GM04504 (cell line): Measurements from ENCODE around the gene OPCML.

Source experiments
- DNase-seq: peaks from one replicate; pipeline ENCODE4 v3.0.0-alpha.2; 2012; ENCODE audit warnings: low read depth

Gene OPCML

GRCh38 chr11:133531971-133532651, at the start of gene OPCML:
Gene OPCML (minus strand): TSS chr11:133532501.
- DNase-seq = no peak

DNA sequence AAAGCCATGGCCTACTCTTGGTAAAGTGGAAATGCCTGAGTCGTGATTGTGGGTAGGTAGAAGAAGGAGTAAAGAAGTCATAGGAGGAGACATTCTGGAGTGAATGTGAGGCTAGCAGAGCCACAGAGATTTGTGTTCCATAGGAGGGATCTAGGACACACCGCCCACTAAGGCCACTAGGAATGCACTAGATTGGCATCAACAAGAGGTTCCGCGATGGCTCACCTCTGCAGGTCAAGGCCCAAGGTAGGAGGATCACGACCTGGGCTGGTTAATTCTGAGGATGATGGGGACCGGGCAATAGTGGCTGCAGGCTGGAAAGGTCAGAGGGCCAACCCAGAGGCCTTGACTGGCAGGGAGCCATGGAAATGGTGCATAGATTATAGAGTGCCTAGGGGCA, 48.8 kb upstream of the OPCML start:
- DNase-seq = no peak

GRCh38 chr11:133579165-133580031, 47.1 kb upstream of the OPCML start:
- no peak for DNase-seq

GRCh38 chr11:133577403-133577802, 45.1 kb upstream of the OPCML start:
- no peak for DNase-seq

- DNase-seq = no peak
Observed at GRCh38 chr11:133576351-133576750, 44.0 kb upstream of the OPCML start.

DNA sequence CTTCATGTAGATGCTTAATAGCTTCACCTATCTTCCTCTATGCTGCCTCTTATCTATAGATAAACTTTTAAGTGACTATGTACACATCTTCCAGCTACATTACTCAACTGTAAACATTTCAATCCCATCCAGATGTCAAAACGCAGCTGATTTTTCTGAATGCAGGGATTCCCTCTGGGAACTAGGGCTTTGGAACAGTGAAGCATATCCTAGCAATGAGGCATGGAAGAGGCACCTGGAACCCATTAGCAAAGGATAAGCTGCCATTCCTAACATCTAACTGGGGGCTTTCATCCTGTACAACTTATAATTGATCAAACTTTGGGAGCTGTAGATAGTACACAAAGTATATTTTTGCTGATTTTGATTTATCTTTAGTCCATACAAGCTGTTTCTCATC, 40.8 kb upstream of the OPCML start:
- no peak for DNase-seq

GRCh38 chr11:133570376-133570775, 38.1 kb upstream of the OPCML start:
- no peak for DNase-seq

DNA sequence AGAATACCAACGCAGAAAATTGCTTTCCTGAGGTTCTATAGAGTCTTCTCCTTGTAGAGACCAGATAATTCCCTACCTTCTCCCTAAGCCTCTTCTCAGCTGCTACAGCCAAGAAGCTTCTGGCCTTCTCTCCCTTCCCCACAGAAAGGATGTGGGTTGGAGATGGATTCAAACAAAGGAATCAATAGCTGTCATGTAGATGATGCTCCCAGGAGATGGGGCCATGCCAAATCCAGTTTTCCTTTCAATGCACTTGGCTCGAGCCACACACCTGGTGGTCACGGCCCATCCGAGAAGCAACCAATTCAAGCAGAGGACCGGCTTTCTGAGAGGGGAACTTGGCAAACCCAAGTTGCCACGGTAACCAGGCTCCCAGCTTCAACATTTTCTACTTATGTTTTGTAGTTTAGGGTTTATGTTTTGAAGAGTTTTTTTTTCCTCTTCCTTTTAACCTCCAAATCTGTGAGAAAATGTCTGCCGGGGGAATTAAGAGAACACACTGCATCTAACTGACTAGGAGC, 31.3 kb upstream of the OPCML start:
- no peak for DNase-seq

DNA sequence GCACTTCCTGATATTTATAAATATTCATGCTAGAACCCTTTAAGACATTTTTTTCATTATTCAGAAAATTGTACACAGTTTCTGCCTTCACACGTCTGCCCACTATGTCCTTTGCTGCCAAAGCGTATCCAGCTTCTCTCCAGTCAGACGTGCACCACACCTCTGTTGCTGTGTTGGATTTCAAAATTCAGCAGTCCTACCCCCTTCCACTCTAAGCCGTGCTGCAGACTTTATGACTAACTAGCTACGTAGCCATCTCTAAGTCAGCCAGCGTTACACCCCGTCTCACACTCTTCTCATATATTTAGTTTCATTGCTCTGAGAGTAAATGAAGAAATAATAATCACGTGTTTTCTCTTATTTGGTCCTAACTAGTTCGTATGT, 28.2 kb upstream of the OPCML start:
- DNase-seq = no peak

DNA sequence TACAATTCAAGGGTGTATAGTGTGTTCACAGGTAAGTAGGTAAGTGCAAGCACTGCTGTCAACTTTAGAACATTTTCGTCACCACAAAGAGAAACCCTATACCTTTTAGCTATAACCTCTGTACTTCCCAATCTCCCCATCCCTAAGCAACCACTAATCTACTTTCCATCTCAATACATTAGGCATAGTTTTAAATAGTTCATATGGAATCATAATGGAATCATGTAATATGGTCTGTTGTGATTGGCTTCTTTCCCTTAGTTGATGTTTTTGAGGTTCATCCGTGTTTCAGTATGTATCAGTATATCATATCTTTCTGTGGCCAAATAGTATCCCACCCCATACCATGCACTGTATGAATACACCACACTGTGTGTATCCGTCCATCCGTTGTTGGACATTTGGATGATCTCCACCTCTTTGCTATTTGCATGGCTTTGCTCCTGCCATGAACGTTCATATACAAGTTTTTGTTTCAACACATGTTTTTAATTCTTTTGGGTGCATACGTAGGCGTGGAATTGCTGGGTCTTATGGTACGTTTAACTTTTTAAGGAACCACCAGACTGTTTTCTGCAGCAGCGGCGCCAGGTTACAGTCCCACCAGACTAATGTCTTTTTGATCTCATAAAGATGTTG, 27.7 kb upstream of the OPCML start:
- DNase-seq = no peak

GRCh38 chr11:133559382-133559781, 27.1 kb upstream of the OPCML start:
- no peak for DNase-seq

DNA sequence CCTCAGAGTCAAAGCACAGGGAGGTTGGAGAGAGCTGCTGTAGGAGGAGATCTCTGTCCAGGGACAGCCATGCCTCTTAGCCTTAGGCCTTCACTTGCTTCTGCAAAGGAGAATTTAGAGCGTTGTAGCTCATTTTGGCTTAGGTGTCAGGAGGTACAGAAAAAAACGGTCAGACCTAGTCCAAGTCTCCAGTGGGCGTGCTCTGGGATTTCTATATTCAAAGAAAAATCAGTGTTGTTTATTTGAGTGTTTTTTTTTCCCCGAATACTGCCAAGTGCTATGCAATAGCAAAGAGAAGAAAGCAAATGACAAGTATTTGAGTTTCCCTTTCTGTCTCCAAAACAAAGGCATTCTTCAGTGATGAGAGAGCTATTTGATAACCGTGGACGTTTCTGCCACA, 22.7 kb upstream of the OPCML start:
- no peak for DNase-seq

- DNase-seq = no peak
Observed at GRCh38 chr11:133553885-133554740, 21.8 kb upstream of the OPCML start.

- no peak for DNase-seq
Observed at GRCh38 chr11:133552938-133553337, 20.6 kb upstream of the OPCML start.

DNA sequence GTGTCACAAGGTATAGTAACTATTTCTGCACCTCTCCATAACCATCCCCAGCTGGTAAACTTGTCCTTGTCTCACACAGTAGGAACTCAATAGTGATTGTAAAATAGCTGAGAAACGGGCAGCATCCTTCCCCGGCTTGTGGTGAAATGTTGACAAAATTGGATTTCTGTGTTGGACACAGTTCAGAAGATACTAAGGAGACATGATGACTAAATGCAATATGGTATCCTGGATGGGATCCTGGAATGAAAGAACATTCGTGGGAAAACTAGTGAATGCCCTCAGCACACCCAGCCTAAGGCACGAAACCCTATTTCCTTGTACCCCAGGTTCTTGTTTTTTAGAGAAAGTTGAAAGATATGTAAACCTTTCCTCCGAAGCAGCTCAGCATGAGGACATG, 18.8 kb upstream of the OPCML start:
- DNase-seq = no peak

- no peak for DNase-seq
Observed at GRCh38 chr11:133549826-133550225, 17.5 kb upstream of the OPCML start.

DNA sequence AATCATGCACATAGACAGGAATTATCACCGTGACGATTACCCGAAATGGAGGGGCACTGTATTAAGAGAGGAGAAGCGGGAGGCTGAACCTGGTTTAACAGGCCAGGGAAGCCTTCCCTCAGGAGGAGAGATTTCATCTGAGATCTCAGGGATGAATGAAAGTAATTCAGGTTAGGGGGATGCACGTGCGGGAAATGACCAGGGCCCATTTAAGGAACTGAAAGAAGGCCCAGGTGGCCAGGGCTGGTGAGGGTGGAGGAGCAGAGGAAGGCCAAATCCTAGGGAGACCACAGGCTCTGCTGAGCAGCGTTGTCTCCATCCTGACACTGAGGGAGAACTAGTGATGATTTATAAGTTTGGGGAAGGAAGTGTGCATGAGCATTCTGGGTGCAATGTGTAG, 16.3 kb upstream of the OPCML start:
- no peak for DNase-seq

DNA sequence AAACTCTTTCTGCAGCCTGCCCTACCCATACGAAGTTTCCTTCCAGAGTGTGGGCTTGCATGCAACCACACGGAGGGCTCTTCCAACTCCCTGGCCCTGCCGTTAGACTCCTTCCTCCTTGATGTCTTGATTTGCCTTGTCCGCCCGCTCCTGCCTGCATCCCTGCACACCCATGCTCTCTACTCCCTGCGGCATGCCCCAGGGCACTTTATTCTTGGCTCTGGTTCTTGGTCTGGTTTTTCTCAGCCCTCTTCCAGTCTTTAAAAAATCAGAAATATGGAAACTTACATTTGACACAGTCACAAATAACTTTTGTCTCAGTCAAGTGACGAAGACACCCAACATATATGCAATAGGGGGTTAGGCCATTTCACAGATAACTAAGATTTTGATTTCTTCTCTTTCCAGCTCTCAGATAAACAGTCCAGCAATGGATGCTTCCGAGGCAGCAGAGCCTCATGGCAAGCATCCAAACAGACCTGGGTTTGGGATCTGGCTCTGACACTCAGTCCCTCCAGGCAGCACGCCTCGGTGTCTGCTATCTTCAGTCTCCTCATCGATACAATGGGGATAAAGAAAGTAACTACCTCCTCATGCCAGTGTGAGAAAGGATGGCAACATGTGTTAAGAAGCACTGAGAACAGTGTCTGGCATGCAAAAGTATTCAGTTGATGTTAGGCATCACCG, 15.7 kb upstream of the OPCML start:
- no peak for DNase-seq

GRCh38 chr11:133545199-133545803, 13.0 kb upstream of the OPCML start:
- no peak for DNase-seq

DNA sequence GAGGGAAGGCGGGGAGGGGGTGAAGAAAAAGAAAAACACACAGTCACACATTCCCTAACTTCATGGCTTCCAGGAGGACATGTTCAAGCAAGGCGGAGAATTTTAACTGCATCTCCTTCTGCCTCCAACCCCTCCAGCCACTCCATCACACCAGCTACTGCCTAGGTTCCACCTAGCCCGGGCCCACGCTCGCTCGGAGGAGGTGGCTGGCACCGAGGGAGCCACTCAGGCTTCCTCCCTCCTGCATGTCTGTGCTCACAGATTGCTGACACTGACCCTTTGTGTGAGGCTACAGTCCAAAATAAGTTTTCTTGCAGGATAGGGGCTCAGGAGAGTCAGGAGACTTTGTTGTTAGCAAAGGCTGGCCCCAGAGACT, 9.4 kb upstream of the OPCML start:
- no peak for DNase-seq
